Measurements from ENCODE around the gene HIP1.
A peak's percentile ranks its signal among the peaks of the same experiment; 100 is the strongest.
"Not testable (repeated sequence)": the region's sequence is repeated elsewhere in the genome, so short reads cannot be mapped to it uniquely, and the experiment has no call there.

The HIP1 gene

GRCh38 chr7:75738975-75739795 is 444 bp upstream of the HIP1 start:
- DNase-seq (ENCODE audit: low read depth): peak; percentile 99

GRCh38 chr7:75737856-75738603 is 711 bp downstream of the HIP1 start:
- DNase-seq (ENCODE audit: low read depth): no peak

DNA sequence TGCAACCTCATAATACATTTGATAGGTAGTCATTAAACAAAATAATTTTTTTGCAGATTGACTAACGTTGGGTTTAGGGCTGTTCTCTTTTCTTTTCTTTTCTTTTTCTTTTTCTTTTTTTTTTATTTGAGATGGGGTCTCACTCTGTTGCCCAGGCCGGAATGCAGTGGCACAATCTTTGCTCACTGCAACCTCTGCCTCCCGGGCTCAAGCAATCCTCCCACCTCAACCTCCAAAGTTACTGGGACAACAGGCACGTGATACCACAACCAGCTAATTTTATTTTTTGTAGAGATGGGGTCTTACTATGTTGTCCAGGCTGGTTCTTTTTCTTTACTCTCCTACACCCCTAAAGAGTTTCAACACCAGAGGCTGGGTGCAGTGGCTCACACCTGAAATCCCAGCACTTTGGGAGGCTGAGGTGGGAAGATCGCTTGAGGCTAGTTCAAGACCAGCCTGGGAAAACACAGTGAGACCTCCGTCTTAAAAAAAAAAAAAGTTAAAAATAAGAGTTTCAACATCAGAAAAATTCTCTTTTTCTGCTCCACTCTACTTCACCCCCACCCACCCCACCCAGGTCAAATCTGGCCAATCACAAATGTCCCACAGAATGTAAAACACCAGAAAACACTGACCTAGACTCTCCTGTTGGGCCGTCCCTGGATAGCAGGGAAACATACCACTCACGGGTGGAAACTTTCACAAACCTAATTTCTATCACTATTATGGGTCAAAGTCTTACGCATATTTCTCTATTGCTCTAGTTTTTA is 3.0 kb downstream of the HIP1 start:
- DNase-seq (ENCODE audit: low read depth): no peak

GRCh38 chr7:75734586-75735458 is 3.9 kb downstream of the HIP1 start:
- no peak for DNase-seq (ENCODE audit: low read depth)

DNA sequence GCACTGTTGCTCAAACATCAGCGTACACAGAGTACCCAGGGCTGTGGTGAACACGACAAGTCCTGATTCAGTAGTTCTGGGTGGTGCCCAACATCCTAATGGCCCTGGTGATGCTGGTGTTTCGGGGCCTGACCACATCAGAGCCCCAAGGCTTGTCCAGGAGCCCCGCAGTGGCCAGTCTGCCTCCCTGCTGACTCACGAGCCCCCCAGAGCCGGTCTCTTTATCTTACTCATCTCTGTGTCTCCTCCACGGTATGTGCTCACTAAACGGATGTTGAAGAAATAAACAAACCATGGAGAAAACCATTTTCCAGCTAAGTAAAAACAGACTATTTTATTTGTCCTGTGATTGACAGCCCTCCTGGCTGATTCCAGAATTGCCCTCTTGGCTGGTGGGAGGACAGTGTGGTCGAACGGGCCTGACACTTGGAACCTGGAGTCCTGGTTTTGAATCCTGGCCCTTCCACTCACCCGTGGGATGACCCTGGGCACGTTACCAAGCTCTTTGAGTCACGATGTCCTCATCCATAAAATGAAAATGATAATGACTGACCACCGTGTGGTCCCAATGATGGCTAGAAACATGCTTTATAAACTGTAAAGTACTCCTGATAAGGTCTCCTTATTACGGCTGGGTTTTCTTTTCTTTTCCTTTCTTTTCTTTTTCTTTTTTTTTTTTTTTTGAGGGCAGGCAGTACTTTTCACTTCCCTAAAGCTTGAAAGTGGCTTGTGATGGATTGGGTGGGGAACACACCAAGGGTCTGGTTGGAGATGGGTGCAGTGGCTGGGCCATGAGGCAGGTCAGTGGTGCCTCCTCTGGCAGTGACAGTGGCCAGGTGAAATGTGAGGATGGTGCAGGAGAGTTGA is 5.7 kb downstream of the HIP1 start:
- no peak for DNase-seq (ENCODE audit: low read depth)

DNA sequence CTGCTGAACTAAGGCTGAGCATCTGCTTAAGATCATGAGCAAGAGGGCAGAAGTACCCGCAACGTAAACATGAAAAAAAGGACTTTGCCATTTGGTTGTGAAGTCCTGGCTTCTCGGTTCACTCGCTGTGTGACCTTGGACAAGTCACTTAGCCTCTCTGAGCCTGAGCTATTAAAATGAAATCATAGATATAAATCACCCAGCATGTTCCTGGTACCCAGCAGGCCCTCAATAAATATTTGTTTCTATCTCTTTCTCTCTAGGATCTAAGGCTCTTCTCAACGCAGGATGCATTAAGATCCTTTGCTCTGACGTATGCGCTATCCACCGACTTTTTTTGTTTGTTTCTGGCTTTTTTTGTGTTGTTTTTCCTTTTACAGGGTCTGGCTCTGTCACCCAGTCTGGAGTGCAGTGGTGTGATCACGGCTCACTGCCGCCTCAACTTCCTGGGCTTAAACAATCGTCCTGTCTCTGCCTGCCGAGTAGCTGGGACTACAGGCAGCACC is 6.7 kb downstream of the HIP1 start:
- no peak for DNase-seq (ENCODE audit: low read depth)

GRCh38 chr7:75729851-75730274 is 8.9 kb downstream of the HIP1 start:
- DNase-seq (ENCODE audit: low read depth): no peak

DNA sequence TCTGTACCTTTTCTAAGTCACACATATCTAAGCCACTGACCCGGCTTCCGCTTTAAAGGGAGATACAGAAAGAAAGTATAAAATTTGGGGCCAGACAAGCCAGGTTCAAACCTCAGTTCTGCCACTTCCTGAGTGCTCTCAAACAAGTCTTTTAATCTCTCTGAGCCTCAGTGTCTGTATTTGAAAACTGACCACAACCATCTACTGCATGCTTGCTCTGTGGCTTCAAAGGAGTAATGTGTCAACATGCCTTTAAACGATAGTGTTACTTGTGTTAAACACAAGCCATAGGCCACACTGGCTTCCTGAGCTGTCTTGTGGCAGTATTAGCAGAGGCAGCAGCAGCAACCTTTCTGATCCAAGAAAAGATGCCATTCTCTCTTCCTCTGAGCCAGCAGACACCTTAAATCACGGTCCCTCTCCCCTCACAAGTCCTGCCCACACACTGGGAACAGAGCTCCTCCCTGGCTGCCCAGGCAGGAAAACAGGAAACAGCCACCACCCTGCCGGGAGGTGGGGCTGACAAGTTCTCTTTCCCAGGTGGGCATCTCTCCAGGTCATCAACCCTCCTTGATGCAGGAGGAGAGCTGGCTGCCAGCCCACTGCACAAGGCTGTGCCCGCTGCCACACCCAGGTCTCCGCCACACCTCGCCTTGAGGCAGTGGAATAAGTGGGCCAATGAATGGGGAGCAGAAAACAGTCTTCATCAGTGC is 10.7 kb downstream of the HIP1 start:
- DNase-seq (ENCODE audit: low read depth): no peak

GRCh38 chr7:75727351-75727750 is 11.4 kb downstream of the HIP1 start:
- not testable (repeated sequence) for DNase-seq (ENCODE audit: low read depth)

DNA sequence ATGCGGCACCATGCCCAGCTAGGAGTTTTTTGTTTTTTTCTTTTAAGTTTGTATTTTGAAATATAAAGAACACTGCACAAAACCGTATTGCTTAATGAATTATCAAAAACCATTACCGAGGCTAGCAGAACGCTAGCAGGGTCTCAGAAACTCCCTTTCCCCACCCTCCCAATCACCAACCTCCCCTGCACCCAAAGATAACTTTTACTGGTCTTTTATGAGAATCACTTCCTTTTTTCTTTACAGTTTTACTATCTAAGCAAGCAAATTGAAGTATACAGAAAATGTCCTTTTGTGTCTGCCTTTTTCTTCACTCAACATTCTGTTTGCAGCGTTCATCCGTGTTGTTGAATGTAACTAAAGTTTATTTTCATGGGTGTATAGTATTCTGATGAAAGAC is 13.4 kb downstream of the HIP1 start:
- DNase-seq (ENCODE audit: low read depth): no peak

- DNase-seq (ENCODE audit: low read depth): no peak
Observed at GRCh38 chr7:75723444-75723843, 15.3 kb downstream of the HIP1 start.

DNA sequence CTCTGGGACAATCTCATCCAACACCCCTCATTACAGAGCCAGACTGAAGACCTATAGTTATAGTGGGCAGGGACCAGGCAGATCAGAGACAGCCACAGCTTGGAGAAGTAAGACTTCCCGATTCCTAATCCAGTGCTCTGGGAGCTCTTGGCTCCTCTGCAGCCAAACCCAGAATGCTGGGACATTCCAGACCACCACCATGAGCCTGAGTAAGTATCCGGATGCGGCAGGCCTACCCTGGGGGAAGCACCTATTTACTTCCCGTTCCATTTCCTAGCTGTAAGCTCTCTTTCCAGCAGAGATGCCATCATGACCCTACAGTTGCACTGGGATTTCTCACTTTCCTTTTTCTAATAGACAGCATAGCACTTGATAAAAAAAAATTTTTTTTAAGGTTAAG is 16.4 kb downstream of the HIP1 start:
- no peak for DNase-seq (ENCODE audit: low read depth)

DNA sequence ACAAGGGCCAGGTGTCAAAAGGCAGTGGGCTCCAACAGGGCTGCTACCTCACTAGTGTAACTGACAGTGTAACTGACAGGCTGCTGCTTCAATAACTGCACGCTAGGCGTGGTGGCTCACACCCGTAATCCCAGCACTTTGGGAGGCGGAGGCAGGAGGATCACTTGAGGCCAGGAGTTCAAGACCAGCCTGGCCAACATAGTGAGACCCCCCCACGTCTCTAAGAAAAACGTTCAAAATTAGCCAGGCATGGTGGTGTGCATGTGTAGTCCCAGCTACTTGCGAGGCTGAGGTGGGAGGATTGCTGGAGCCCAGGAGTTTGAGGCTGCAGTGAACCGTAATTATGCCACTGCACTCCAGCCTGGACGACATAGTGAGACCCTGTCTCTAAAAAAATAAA is 16.8 kb downstream of the HIP1 start:
- not testable (repeated sequence) for DNase-seq (ENCODE audit: low read depth)

GRCh38 chr7:75721426-75721825 is 17.3 kb downstream of the HIP1 start:
- no peak for DNase-seq (ENCODE audit: low read depth)

DNA sequence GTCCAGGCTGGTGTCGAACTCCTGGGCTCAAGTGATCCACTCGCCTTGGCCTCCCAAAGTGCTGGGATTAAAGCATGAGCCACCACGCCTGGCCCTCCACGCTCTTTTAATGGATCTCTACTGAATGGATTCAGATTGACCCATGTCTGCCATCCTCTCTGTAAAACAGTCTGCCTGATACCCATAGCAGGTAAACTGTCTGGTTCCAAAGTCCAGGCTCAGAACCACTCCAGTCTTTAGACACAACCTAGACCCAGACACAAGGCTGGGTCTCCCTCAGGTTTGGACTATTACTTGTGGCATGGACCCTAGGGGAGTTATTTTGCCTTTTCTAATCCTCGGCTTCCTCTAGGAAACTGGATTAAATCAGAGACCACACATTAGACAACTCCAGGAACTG is 19.1 kb downstream of the HIP1 start:
- DNase-seq (ENCODE audit: low read depth): no peak

DNA sequence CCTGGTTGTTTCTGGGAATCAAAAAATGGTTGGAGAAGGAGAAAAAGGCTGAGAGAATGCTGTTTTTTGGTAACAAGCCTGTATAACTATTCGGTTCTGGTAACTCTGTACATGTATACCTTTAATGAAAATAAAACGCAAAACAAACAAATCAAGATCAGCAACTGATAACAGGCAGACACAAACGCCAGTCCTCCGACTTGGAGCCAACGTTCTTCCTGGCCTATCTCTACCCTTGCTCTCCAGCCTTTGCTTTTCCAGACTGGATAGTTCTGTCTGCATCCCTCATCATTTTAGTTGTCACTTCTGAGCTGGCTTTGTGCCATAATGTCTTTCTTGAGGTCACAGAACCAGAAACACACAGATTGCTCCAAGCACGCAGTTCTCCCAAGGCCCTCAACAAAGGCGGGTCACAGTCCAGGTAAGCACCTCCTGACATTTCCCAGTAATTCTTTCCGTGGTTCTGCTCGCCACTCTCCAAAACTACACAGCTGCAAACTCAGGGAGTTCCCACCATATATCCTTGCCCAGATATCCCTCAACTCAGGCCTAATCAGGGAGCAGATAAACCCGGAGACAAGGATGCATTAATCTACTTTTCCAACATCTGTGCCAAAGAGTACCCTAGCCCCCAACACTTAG is 20.2 kb downstream of the HIP1 start:
- no peak for DNase-seq (ENCODE audit: low read depth)

DNA sequence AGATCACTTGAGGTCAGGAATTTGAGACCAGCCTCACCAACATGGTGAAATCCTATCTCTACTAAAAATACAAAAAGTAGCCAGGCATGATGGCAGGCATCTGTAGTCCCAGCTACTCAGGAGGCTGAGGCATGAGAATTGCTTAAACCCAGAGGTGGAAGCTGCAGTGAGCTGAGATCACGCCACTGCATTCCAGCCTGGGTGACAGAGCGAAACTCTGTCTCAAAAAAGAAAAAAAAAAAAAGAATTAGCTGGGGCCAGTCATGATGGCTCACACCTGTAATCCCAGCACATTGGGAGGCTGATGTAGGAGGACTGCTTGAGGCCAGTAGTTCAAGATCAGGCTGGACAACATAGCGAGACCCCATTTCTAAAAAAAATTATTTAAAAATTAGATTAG is 21.0 kb downstream of the HIP1 start:
- DNase-seq (ENCODE audit: low read depth): not testable (repeated sequence)

GRCh38 chr7:75716992-75717626 is 21.6 kb downstream of the HIP1 start:
- no peak for DNase-seq (ENCODE audit: low read depth)

- no peak for DNase-seq (ENCODE audit: low read depth)
Observed at GRCh38 chr7:75715864-75716263, 22.9 kb downstream of the HIP1 start.

All from activated T-cell treated with anti-CD3 and anti-CD28 coated beads for 1 hour (primary cell).